GM12872 (cell line): ENCODE measurements around the gene SYPL2.

Experiments used
- TF ChIP-seq, protein P1 (sequence below): IDR thresholded peaks from 3 replicates; pipeline ENCODE4 v1.5.1; 2011; ENCODE audit warnings: low read depth, mild to moderate bottlenecking, low read length, moderate library complexity; ENCODE audit not compliant: insufficient read depth

The SYPL2 gene

DNA sequence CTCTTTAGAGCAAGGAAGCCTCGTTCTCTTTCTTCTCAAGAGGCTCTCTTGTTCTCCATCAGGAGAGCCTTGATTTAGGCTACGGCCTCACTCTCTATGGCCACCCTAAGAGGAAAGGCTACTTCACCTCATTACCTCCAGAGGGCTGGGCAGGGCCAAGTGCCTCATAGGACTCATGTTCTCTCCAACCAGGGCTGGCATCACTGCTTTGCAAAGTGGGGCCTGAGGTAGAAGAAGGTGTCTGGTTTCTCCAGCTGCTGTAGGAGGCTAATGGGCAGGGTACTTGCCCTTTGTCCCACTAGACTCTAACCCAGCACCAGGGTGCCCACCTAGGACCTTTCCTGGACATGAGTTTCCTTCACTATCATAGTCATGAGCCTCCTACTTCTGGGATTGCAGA lies 15.3 kb downstream of the SYPL2 start:
- TF ChIP-seq, protein P1, sequence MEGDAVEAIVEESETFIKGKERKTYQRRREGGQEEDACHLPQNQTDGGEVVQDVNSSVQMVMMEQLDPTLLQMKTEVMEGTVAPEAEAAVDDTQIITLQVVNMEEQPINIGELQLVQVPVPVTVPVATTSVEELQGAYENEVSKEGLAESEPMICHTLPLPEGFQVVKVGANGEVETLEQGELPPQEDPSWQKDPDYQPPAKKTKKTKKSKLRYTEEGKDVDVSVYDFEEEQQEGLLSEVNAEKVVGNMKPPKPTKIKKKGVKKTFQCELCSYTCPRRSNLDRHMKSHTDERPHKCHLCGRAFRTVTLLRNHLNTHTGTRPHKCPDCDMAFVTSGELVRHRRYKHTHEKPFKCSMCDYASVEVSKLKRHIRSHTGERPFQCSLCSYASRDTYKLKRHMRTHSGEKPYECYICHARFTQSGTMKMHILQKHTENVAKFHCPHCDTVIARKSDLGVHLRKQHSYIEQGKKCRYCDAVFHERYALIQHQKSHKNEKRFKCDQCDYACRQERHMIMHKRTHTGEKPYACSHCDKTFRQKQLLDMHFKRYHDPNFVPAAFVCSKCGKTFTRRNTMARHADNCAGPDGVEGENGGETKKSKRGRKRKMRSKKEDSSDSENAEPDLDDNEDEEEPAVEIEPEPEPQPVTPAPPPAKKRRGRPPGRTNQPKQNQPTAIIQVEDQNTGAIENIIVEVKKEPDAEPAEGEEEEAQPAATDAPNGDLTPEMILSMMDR: no peak

DNA sequence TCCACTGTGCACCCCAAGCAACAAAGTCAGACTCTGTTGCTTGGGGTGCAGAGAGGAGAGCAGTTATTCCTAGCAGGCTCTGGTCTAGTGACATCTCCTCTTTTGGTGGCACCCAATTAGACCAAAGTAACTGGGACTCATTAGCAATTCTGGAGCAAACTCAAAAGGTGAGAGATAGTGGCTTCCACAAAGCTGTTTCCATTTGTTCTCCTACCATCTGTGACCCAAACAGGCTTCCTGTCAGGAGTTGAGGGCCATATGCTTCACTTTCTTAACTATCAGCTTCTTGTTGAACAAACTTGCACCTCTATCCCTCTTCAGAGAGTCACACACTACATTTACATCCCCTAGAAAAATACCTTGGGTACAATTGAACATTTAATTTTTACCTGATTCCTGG lies 15.9 kb downstream of the SYPL2 start:
- TF ChIP-seq, protein P1: no peak

DNA sequence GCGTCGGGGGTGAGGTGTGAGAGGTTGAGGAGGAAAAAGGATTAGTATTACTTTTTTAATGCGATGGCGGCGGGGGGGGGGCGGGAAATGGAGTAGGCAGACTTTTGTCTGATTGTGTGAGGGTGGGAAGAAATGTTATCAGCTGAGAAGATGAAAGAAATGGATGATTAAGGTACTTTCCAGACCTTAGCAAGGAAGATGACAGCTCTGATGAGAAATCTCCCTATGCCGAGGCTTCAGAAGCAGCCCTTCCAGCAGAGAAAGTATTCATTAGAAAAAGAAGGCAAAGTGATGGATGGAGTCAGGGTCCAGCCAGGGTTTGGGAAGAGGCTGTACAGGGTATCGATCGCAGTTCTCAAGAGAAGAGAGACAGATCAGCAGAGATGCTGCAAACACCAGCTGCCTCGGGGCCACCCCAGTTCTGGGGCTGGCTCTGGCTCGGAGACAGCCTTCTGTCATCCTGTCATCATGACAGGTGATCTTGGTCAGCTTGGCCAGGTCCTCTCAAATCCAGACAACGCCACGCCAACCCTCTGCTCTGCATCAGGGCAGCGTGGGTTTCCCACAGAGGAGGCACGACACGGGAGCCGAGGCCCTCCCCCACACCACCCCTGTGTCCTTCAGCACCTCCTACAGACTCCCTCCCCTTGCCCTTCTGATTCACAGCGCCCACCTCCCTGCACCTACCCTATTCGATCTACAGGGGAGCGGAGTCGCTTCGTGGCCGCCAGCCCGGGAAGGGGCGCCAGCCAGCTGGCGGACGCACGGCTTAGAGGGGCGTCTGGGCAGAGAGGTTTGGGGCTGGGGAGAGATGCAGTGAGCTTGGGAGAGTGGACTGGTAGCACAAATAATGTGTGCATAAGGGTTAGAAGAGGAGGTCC lies 16.7 kb downstream of the SYPL2 start:
- TF ChIP-seq, protein P1: 0 out of 3 replicates have a peak, but pooled peaks have one; percentile 9

DNA sequence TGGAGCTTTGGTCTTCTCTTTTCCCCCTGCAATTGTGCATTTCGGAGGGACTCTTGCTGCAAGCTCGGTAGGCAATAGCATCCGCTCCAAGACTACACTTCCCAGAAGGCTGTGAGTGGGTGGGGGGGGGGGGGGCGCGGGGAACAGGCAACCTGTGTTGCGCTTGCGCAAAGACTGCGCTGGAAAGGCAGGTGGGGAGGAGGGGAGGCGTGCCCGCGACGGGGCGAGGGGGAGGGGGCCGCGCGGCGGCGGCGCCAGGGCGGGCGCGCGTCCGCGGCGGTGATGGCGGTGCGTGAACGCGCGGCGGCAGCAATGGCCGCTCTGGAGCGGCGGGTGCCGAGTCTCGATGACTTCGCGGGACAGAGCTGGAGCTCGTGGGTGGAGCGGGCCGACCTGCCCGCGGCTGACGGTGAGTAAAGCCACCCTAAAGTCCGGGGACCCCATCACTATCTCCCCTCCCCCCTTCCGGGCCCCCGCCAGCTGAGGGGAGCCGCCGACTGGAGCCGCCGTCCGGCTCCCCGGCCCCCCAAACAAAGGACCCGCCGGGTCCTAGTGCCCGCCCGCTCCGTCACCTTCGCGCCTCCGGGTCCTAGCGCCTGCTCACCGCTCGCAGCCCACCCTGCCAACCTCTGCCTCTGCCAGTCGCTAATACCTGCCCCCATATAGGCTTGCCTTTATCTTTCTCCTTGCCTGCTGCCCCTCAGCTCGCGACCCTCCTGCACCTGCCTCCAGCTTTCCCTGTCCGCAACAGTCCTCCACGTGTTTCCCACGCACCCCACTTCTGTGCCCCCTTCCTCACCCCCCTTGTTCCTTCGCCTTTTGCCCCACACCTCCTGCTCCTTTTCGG lies 17.5 kb downstream of the SYPL2 start, which contains the start of gene ATXN7L2:
TSS of gene ATXN7L2 (plus strand) at position 234 of the 847 bp plus-strand sequence. CDS start at position 283, 49 bp downstream.
- TF ChIP-seq, protein P1: no peak

DNA sequence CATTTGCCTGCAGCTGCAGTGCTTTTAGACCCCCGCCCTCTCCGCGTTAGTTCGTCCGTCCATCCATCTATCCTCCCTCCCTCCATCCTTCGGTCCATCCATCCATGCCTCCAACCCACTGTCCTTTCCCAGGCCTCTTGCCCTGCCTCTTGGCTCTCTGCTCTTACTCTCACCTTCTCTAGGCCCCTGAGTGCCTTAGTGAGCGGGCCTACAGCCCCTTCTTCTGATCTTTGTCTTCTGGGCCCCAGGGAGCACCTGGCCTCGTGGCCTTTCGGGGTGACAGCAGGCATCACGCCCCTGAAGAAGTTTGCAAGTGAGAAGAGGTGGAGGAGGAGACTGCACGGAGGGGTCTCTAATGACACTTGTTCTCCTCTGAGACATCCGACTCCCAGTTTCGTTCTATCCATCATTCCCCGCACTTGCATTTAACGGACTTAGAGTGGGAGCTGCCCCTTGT lies 18.2 kb downstream of the SYPL2 start:
- TF ChIP-seq, protein P1: no peak

DNA sequence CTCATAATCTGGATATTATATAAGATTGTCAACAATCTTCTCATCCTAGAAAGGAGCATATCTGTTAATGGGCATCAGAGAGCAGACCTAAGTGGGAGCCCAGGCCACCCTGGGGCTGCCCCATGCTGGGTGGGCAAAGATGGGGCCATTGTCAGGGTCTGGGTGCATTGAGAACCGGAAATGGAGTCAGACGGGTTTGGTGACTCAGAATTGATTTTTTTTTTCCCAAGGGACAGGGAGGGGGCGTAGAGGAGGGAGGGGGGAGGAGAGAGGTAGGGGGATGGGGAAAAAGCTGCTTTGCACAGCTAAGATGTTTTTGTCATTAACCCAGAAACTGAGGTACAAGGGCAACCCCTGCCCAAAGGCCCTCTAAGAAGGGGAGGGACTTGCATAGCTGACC lies 18.7 kb downstream of the SYPL2 start:
- TF ChIP-seq, protein P1: no peak

DNA sequence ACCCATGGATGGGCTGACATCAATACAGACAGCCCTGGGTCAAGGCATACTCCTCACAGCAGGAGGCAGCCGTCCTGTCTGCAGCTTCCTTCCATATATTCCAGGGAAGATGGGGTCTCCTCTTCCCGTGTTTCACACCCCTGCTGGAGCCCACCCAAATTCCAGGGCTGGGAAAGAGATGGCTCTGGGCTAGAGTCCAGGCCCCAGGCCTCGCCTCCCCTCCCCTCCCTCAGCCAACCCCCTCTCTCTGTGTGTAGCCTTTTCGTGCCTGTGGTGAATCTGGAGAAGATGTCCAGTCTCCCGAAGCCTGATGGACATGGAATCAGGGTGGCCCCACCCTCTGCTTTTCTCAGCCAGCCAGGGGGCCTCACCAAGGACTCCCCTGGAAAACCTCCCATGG lies 20.9 kb downstream of the SYPL2 start:
- TF ChIP-seq, protein P1: no peak
